SK-N-SH (cell line): Measurements from ENCODE around the gene PRC1. TPM values are rescaled to one million over a fixed set of nuclear protein-coding genes. Genes with fewer than 3 reads are reported as not detected.

Experiments used
- CTCF ChIA-PET: fragments of 300-600, 350-600 bp; formaldehyde crosslinking; extraction: SDS; loops from one replicate; lab custom pipeline; 2021; lab: Yijun Ruan, JAX
- POLR2A ChIA-PET: fragments of 350-600 bp; sonication (Branson Sonifier 250); formaldehyde crosslinking; extraction: SDS; loops from one replicate; lab custom pipeline; 2020; ENCODE audit warnings: antibody characterized with exemption, inconsistent platforms; lab: Yijun Ruan, JAX
- DNase-seq: peaks from one replicate; pipeline ENCODE4 v3.0.0; 2012
- H2AFZ ChIP-seq: fragments of 200-600 bp; sonication (generic); 2 replicates; pipeline ENCODE4 v1.8.1; 2016; ENCODE audit warnings: antibody characterized with exemption, mild to moderate bottlenecking, low read depth
- H3F3A ChIP-seq: fragments of 200-600 bp; sonication (generic); replicated peaks from 2 replicates; pipeline ENCODE3; 2016; ENCODE audit warnings: antibody characterized with exemption, mild to moderate bottlenecking; ENCODE audit not compliant: insufficient read depth
- H3K27ac ChIP-seq, 2 experiments: fragments of 200-500 bp in 1 of 2; fragments of 200-600 bp in 1 of 2; sonication (Bioruptor generic) in 1 of 2; sonication (generic), shearing (Covaris generic) in 1 of 2; 2 replicates each; pipeline versions ENCODE4 v1.5.1 to v1.6.1; 2014 to 2016; ENCODE audit warnings: low read depth in 2 of 2, inconsistent platforms in 1 of 2, low read length in 1 of 2, mild to moderate bottlenecking in 1 of 2, mixed read lengths in 1 of 2
- H3K27me3 ChIP-seq: fragments of 200-600 bp; sonication (generic), shearing (Covaris generic); 2 replicates; pipeline ENCODE4 v1.6.1; 2016; ENCODE audit warnings: mixed run types; ENCODE audit not compliant: insufficient read depth
- H3K36me3 ChIP-seq, 2 experiments: fragments of 200-500 bp in 1 of 2; fragments of 200-600 bp in 1 of 2; sonication (Bioruptor generic) in 1 of 2; sonication (generic) in 1 of 2; replicated peaks in 1 of 2; 2 replicates each; pipeline versions ENCODE3 to v1.5.1; 2014 to 2016; ENCODE audit warnings: low read length in 1 of 2, mild to moderate bottlenecking in 1 of 2; ENCODE audit not compliant: insufficient read depth in 2 of 2, control insufficient read depth in 1 of 2
- H3K4me1 ChIP-seq, 2 experiments: fragments of 200-500 bp in 1 of 2; fragments of 200-600 bp in 1 of 2; sonication (Bioruptor generic) in 1 of 2; sonication (generic), shearing (Covaris generic) in 1 of 2; 2 replicates each; pipeline versions ENCODE4 v1.5.1 to v1.6.1; 2014 to 2016; ENCODE audit warnings: low read depth in 1 of 2, low read length in 1 of 2, mixed run types in 1 of 2; ENCODE audit not compliant: insufficient read depth in 2 of 2, control insufficient read depth in 1 of 2
- H3K4me2 ChIP-seq: fragments of 200-600 bp; sonication (generic), shearing (Covaris generic); 2 replicates; pipeline ENCODE4 v1.6.1; 2017; ENCODE audit warnings: mixed run types
- H3K4me3 ChIP-seq, 2 experiments: fragments of 200-500 bp in 1 of 2; fragments of 200-600 bp in 1 of 2; sonication (Bioruptor generic) in 1 of 2; sonication (generic), shearing (Covaris generic) in 1 of 2; 2 replicates each; pipeline versions ENCODE4 v1.5.1 to v1.8.1; 2014 to 2016; ENCODE audit warnings: low read depth in 2 of 2, inconsistent platforms in 1 of 2, low read length in 1 of 2, mild to moderate bottlenecking in 1 of 2, mixed read lengths in 1 of 2, moderate library complexity in 1 of 2
- H3K79me2 ChIP-seq: fragments of 200-600 bp; sonication (generic); 2 replicates; pipeline ENCODE4 v1.8.1; 2017; ENCODE audit warnings: mild to moderate bottlenecking; ENCODE audit not compliant: insufficient read depth
- H3K9ac ChIP-seq: fragments of 200-600 bp; sonication (generic); 2 replicates; pipeline ENCODE4 v1.6.1; 2017; ENCODE audit warnings: mixed run types
- H3K9me2 ChIP-seq: fragments of 200-600 bp; sonication (generic); 2 replicates; pipeline ENCODE4 v1.6.1; 2017; ENCODE audit warnings: mixed run types
- H3K9me3 ChIP-seq: fragments of 200-600 bp; sonication (generic); 2 replicates; pipeline ENCODE4 v1.6.1; 2017; ENCODE audit warnings: mixed run types, mild to moderate bottlenecking, moderate library complexity
- H4K20me1 ChIP-seq: fragments of 200-600 bp; sonication (generic); 2 replicates; pipeline ENCODE4 v1.6.1; 2017; ENCODE audit warnings: mild to moderate bottlenecking, mixed run types; ENCODE audit not compliant: insufficient read depth
- EP300 ChIP-seq, 2 experiments: IDR thresholded peaks; 2 replicates each; pipeline versions ENCODE4 v1.4.0 to v1.6.1; 2012; ENCODE audit warnings: borderline replicate concordance in 1 of 2, low read depth in 1 of 2, low read length in 1 of 2
- EZH2phosphoT487 ChIP-seq: fragments of 200-600 bp; sonication (generic); IDR thresholded peaks from 2 replicates; pipeline ENCODE4 v1.6.1; 2017; ENCODE audit warnings: low read depth, mixed run types, mild to moderate bottlenecking, antibody characterized with exemption, moderate library complexity, borderline replicate concordance
- GABPA ChIP-seq: IDR thresholded peaks from 2 replicates; pipeline ENCODE4 v1.4.0; 2012; ENCODE audit warnings: low read depth, mild to moderate bottlenecking
- GATA2 ChIP-seq: sonication (generic); formaldehyde crosslinking; IDR thresholded peaks from 2 replicates; pipeline ENCODE4 v1.5.0; 2020; ENCODE audit warnings: mild to moderate bottlenecking, missing genetic modification reagents
- MXI1 ChIP-seq: IDR thresholded peaks from 2 replicates; pipeline ENCODE4 v1.6.1; 2012; ENCODE audit warnings: mild to moderate bottlenecking, low read depth, low read length, improper control_type of control experiment
- NFIC ChIP-seq: IDR thresholded peaks from 2 replicates; pipeline ENCODE4 v1.4.0; 2012; ENCODE audit warnings: borderline replicate concordance
- NRF1 ChIP-seq: IDR thresholded peaks from 2 replicates; pipeline ENCODE4 v1.6.1; 2012; ENCODE audit warnings: low read depth, mild to moderate bottlenecking, low read length
- PBX3 ChIP-seq: IDR thresholded peaks from 2 replicates; pipeline ENCODE4; 2012
- RXRA ChIP-seq: IDR thresholded peaks from 2 replicates; pipeline ENCODE4 v1.4.0; 2012; ENCODE audit warnings: low read depth, mild to moderate bottlenecking, borderline replicate concordance
- USF1 ChIP-seq: IDR thresholded peaks from 2 replicates; pipeline ENCODE4 v1.4.0; 2012; ENCODE audit warnings: low read depth, borderline replicate concordance
- USF2 ChIP-seq: fragments of 150-350 bp; IDR thresholded peaks from 2 replicates; pipeline ENCODE4 v1.6.1; 2017; ENCODE audit warnings: antibody characterized with exemption, low read length, low read depth, borderline replicate concordance
- ZBTB33 ChIP-seq: IDR thresholded peaks from 2 replicates; pipeline ENCODE4 v1.4.0; 2012; ENCODE audit warnings: low read depth, borderline replicate concordance
- WGBS: methylation state at CpG from one replicate; pipeline ENCODE4 v1.1.6; 2017; ENCODE audit warnings: low lambda C conversion rate; 5-methylcytosine and 5-hydroxymethylcytosine counted together
- polyA plus RNA-seq, 3 experiments: library from polyadenylated mRNA; depleted of rRNA; stranded (reverse); fragments of >200 nt; gene quantifications; 2 replicates each; pipeline ENCODE4 v1.2.3, GENCODE V29; 2012

PRC1 gene
- polyA plus RNA-seq, 1 of the 3 experiments (the other 2 are of a cell fraction) = 125 TPM

- TF ChIP-seq ZBTB33 (no peak), RXRA (no peak), MXI1 (no peak; the same call in 1 of the 2 replicates), USF2 (no peak), EP300 (IDR thresholded peaks at IDR 0.05; ENCODE audit: borderline replicate concordance in 1 of 2, low read depth in 1 of 2, low read length in 1 of 2) (no peak), EZH2phosphoT487 (no peak), PBX3 (no peak), NFIC (no peak)
These were observed 59.9 kb downstream of the PRC1 start (continued) for GRCh38 chr15:90934256-90934948.

GRCh38 chr15:90933301-90933700 lies 61.0 kb downstream of the PRC1 start:
- Histone ChIP-seq H2AFZ (no peak overlapping the region), H3K9me3 (no peaks in the 10 kb centered on the region), H3K27ac (no peak overlapping the region), H3F3A (peaks cover 22% of the 10 kb centered on the region), H3K4me1 (peaks cover 13 to 41% of the 10 kb centered on the region in 2 experiments; a peak in 2 of 4 replicates), H3K4me2 (no peak overlapping the region), H3K9me2 (no peaks in the 10 kb centered on the region), H3K36me3 (peaks cover 3 to 14% of the 10 kb centered on the region in 2 experiments), H3K9ac (no peak overlapping the region), H4K20me1 (no peaks in the 10 kb centered on the region), H3K27me3 (no peaks in the 10 kb centered on the region), H3K4me3 (no peak overlapping the region), H3K79me2 (peaks cover 22% of the 10 kb centered on the region)
- POLR2A ChIA-PET = interaction anchor here (2.4 to 4.8 kb wide), 3 partner anchors 21 to 38 kb away, joined by 8 to 23 read pairs (median 12); partner anchors contain the start of gene RCCD1
- CTCF ChIA-PET = interaction anchor here (1.1 to 11.5 kb wide), 29 partner anchors 8 to 339 kb away, joined by 3 to 142 read pairs (median 9); partner anchors contain the start of genes BLM, FES, MAN2A2 and RCCD1
- no peak for TF ChIP-seq USF1
- TF ChIP-seq NRF1 = no peak
- no peak for TF ChIP-seq GABPA
- no peak for TF ChIP-seq GATA2 (CRISPR knock-in tag)
- DNase-seq = no peak
- 67% methylated on average over 1 of the region's 1 CpG for WGBS
